Activated naive CD8-positive, alpha-beta T cell (primary cell): Measurements from ENCODE around the gene UNC93B1.

Experiments
- H3K27ac Mint-ChIP-seq: one replicate; pipeline ENCODE4 v1.8.0; 2021; ENCODE audit warnings: mixed read lengths
- H3K27me3 Mint-ChIP-seq: one replicate; pipeline ENCODE4 v1.8.0; 2021; ENCODE audit warnings: mixed read lengths
- H3K36me3 Mint-ChIP-seq: one replicate; pipeline ENCODE4 v1.8.0; 2021; ENCODE audit warnings: mixed read lengths
- H3K4me1 Mint-ChIP-seq: one replicate; pipeline ENCODE4 v1.8.0; 2021; ENCODE audit warnings: low read depth, mixed read lengths
- H3K4me3 Mint-ChIP-seq: one replicate; pipeline ENCODE4 v1.8.0; 2021; ENCODE audit warnings: mild to moderate bottlenecking, mixed read lengths
- H3K9me3 Mint-ChIP-seq: one replicate; pipeline ENCODE4 v1.8.0; 2021; ENCODE audit warnings: low read depth, mixed read lengths

Gene UNC93B1

DNA sequence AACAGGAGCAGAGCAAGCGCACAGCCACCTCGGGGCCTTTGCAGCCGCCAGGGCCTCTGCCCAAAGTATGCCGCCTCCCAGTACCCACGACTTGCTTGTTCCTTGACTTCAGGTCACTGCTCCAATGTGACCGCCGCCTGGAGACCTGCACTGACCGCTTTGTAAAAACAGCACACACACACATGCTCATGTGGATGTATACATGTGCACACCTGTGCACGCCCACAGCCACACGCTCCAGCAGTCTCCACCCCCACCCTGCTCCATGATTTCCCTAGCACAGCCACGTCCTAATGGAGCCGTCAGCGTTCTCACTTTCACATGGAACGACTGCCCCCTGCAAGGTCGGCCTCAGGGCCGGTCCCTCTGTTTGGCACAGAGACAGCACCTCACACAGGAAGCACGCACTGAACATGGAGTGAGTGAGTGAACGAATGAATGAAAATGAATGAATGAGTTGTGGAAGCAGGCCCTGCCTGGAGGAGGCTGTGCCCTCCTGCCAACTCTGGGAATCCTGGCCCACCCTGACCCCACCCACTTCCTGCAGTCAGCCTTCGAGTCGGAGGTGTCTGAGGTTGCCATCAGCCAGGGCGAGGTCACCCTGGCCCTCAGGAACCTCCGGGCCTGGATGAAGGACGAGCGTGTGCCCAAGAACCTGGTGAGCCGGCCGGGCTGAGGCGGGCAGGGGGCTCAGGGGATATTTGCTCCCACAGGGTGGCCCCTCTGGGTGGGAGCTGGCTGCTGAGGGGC, 14.3 kb upstream of the UNC93B1 start:
- no peak overlapping the region for H3K4me3 Mint-ChIP-seq
- H3K27me3 Mint-ChIP-seq, result no peaks in the 10 kb centered on the region
- no peak overlapping the region for H3K27ac Mint-ChIP-seq
- no peaks in the 10 kb centered on the region for H3K4me1 Mint-ChIP-seq
- H3K36me3 Mint-ChIP-seq, result no peaks in the 10 kb centered on the region
- H3K9me3 Mint-ChIP-seq, result no peaks in the 10 kb centered on the region

DNA sequence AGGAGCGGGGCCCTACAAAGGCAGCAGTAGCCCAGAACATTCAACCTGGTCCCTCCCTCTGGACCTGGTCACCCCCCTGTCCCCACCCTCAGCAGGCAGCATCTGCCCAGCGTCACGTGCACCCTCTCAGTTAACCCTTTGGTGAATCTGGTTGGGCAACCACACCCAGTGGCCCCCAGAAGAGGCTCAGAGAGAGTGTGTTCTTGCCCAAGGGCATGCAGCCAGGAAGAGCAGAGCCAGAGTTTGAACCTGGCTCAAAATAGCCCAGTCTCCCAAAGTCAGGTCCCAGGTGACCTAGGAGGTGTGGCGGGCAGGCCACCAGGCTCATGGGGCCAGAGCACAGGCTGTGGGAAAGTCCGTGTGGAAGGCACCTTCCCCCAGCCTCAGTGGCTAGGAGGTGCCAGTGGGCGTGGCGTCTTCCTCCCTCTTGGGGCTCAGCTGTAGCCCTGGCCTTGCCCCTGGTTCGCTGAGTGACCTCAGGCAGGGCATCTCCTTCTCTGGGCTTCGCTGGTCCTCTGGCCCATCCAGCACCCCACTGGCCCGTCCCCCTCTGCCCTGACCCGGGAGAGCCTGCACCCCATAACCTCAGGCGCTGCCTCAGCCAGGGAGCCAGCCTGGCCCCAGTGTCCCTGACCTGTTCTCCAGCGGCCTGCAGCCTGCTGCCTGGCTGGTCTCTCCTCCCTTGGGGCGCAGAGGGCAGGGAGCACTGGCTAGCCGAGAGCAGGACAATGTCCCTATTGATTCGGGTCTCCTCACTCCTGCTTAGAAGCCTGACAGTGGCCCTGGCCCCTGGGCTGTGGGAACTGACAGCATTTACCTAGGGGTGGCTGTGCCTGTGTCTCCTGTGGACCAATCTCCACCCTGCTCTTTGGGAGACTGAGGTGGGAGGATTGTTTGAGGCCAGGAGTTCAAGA, 13.3 kb upstream of the UNC93B1 start:
- Mint-ChIP-seq H3K4me3 (no peak overlapping the region), H3K36me3 (no peaks in the 10 kb centered on the region), H3K27ac (no peak overlapping the region), H3K9me3 (no peaks in the 10 kb centered on the region), H3K4me1 (no peaks in the 10 kb centered on the region), H3K27me3 (no peaks in the 10 kb centered on the region)

DNA sequence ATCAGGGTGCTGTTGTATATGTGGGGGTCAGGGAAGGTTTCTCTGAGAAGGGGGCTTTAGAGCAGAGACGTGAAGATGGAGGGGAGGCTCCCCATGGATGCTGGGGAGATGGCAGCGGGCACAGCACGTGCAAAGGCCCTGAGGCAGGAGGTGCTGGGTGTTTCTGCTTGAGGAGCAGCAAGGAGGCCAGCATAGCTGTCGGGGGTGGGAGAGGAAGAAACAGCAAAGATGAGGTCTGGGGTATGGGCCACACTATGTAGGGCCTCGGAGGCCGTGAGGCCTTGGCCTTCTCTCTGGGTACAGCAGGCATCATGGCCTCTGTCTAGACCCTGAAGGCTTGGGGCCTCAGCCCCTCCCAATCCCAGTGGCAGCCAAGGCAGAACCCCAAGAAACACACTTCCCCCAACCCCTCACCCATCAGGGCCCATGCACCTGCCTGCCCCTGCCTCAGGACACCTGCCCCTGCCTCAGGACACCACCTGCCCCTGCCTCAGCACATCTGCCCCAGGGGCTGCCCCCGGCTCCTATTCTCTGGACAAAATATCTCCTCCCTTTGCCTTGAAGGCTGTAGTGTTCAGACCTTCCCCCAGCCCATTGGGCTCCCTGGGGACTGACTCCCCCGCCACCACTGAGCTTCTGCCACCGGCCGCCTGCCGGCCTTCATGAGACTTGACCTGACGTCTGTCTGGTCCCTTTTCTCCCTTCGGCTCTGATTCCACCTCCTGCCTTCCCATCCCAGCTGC, 12.4 kb upstream of the UNC93B1 start:
- H3K4me3 Mint-ChIP-seq, result no peak overlapping the region
- H3K36me3 Mint-ChIP-seq, result no peaks in the 10 kb centered on the region
- no peaks in the 10 kb centered on the region for H3K4me1 Mint-ChIP-seq
- no peaks in the 10 kb centered on the region for H3K9me3 Mint-ChIP-seq
- no peaks in the 10 kb centered on the region for H3K27me3 Mint-ChIP-seq
- no peak overlapping the region for H3K27ac Mint-ChIP-seq

DNA sequence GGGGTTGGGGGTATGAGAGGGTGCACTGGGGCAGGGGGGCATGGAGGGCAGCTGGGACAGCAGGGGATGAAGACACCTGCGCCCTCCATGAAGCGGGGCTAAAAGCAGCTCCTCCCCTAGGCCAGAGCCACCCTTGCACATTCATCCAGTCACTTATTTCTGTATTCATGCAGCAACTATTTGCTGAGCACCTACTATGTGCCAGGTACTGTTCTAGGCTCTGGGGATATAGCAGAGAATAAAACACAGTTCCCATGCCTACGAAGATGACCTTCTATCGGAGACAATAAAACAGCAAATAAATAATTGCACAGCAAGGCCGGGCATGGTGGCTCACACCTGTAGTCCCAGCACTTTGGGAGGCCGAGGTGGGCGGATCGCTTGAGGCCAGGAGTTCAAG, 11.6 kb upstream of the UNC93B1 start:
- Mint-ChIP-seq H3K9me3 (no peaks in the 10 kb centered on the region), H3K4me3 (no peak overlapping the region), H3K36me3 (no peaks in the 10 kb centered on the region), H3K27me3 (no peaks in the 10 kb centered on the region), H3K27ac (no peak overlapping the region), H3K4me1 (no peaks in the 10 kb centered on the region)

DNA sequence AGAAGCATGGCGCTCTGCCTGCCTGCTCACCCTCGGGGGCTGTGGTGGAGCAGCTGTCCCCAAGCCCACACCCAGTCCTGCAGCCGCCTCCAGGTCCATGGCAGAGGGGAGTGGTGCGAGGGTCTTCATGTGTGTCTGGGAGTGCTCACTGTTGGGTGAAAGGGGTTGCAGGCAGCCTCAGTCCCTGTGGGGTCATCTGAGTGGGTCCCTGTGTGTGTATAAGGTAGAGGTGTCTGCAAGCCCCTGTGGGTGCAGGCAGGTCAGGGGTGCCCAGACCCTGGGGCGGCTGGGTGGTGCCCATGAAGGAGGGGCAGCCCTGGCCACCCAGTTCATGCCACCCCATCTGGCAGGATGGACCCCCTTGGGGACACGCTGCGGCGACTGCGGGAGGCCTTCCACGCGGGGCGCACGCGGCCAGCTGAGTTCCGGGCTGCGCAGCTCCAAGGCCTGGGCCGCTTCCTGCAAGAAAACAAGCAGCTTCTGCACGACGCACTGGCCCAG, 11.1 kb upstream of the UNC93B1 start:
- Mint-ChIP-seq H3K4me3 (no peak overlapping the region), H3K27ac (no peak overlapping the region), H3K27me3 (no peaks in the 10 kb centered on the region), H3K36me3 (no peaks in the 10 kb centered on the region), H3K4me1 (no peaks in the 10 kb centered on the region), H3K9me3 (no peaks in the 10 kb centered on the region)

DNA sequence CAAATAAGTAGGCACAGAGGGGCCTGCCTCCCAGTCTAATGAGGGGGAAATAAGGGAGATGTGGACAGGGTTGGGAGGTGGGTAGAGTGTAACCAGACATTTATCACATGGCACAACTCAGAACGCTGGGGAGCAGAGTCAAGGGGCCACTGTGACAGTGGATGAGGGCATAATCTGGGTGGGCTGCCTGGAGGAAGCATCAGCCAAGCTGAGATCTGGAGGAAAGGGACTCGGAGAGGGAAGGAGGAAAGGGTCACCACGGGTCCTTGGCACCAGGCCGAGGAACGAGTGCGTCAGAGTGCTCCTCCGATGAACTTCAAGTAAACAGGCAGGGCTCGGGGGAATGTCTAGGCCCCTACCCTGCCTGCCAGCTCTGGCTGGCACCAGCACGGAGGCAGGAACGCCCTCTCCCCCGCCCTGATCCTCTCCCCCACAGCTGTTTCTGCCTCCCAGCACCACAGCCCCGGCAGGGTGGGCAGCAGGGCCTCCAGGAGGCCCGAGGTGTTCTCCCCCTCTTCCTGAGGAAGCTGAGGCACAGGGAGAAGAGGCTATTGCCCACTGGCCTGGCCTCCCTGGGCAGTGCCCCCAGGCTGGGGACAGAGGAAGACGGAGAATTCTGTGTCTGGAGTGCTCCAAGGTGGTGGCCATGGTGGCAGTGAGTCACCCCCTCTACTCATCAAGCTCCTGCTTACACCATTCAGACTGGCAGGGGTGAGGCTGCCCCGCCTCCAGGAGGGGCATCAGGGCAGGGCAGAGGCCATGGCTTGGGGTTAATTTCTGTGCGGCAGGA, 10.5 kb upstream of the UNC93B1 start:
- Mint-ChIP-seq H3K36me3 (no peaks in the 10 kb centered on the region), H3K4me1 (peaks cover 4% of the 10 kb centered on the region), H3K27me3 (no peaks in the 10 kb centered on the region), H3K27ac (no peak overlapping the region), H3K4me3 (no peak overlapping the region), H3K9me3 (no peaks in the 10 kb centered on the region)

DNA sequence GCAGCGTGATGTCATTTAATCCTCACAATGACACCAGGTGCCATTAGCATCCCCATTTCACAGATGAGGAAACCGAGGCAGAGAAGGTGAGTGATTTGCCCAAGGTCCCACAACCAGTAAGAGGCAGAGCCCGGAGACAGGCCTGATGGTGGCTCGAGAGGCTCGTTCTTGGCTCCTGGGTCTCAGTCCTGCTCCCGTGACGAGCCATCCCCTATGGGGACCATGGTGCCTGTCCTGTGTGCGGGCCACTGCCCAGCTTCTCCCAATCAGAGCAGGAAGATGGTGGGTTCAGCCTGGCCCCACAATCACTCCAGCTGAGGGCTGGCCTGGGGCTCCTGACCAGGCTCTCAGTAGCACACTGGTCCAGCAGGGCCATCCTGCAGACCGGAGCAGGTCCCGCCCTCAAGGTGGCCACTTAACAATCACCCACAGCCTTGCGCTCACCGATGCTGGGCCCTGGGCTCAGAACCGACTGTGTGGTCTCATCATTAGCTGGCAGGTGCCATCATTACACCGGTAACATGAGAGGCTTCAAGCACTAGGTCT, 9.8 kb upstream of the UNC93B1 start:
- Mint-ChIP-seq H3K27ac (no peak overlapping the region), H3K36me3 (no peaks in the 10 kb centered on the region), H3K4me3 (no peak overlapping the region), H3K4me1 (peaks cover 8% of the 10 kb centered on the region), H3K27me3 (no peaks in the 10 kb centered on the region), H3K9me3 (no peaks in the 10 kb centered on the region)

DNA sequence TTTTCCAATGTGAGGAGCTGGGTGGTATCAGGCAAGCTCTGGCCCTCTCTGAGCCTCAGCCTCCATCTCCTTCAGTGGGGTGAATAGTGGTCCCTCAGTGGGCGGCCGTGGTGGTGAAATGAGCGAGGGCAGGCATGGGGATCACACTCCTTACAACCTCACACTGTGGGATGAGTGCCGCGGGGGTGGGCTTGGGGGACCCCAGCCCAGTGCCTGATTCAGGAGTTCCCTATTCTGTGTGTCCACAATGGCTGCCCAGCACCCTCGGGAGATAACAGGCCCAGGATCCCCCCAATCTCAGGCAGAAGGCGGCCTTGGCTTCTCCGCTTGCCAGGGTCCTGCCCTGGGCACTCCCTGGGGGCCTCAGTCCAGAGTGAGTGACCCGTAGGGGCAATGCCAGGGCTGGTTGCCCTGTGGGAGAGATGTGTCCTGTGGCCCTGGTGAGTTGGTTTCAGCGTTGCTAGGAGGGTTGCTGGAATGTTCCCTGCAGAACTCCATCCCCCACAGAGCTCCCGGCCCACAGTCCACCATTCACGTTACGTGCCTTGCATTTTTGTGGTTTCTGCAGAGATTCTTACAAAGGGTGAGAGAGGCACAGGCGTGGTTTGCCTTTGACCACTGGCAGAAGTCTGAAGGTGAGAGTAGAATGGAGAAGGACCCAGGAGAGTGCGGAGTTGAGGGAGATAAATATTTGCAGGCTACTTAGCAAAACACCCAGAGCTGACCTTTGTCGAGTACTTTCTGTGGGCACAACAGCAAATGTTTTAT, 9.1 kb upstream of the UNC93B1 start:
- no peaks in the 10 kb centered on the region for H3K36me3 Mint-ChIP-seq
- peaks cover 8% of the 10 kb centered on the region for H3K4me1 Mint-ChIP-seq
- no peak overlapping the region for H3K4me3 Mint-ChIP-seq
- no peak overlapping the region for H3K27ac Mint-ChIP-seq
- H3K9me3 Mint-ChIP-seq, result no peaks in the 10 kb centered on the region
- H3K27me3 Mint-ChIP-seq, result no peaks in the 10 kb centered on the region

DNA sequence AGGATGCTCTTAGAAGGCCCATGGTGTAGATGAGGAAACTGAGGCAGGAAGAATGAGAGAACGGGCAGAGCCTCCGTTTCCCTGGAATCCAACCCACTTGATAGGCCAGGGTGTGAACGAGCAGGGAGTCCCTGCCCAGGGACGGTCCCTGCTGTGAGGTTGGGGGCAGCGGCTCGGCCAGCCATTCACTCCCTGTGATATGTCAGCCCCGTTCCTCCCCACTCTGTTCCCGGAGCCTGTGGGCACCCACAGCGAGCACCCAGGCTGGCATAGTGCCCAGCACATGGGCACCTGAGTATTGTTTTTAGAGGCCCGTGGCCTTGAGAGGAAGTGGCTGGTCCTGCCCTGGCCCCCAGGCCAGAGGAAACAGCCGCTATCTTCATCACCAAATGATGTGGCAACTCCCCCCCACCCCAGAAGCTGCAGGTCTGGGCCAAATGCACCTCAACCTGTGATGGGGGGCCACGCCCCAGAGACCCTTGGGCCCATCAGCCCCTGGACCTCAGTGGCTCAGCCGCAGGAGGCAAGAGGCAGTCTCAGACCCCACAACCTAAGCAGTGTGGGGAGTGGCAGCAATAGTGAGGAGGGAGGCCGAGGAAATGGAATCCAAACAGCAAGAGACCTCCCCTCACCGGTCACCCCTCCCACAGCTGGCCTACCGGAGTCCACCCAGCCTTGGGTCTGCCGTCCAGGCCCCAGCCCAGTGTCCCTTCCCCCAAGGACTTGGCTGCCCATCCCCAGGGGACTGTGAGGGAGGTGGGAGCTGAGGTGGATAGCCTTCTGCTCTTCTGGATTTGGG, 8.3 kb upstream of the UNC93B1 start:
- no peak overlapping the region for H3K4me3 Mint-ChIP-seq
- no peaks in the 10 kb centered on the region for H3K9me3 Mint-ChIP-seq
- no peaks in the 10 kb centered on the region for H3K36me3 Mint-ChIP-seq
- H3K27me3 Mint-ChIP-seq, result no peaks in the 10 kb centered on the region
- peaks cover 8% of the 10 kb centered on the region for H3K4me1 Mint-ChIP-seq
- H3K27ac Mint-ChIP-seq, result no peak overlapping the region

DNA sequence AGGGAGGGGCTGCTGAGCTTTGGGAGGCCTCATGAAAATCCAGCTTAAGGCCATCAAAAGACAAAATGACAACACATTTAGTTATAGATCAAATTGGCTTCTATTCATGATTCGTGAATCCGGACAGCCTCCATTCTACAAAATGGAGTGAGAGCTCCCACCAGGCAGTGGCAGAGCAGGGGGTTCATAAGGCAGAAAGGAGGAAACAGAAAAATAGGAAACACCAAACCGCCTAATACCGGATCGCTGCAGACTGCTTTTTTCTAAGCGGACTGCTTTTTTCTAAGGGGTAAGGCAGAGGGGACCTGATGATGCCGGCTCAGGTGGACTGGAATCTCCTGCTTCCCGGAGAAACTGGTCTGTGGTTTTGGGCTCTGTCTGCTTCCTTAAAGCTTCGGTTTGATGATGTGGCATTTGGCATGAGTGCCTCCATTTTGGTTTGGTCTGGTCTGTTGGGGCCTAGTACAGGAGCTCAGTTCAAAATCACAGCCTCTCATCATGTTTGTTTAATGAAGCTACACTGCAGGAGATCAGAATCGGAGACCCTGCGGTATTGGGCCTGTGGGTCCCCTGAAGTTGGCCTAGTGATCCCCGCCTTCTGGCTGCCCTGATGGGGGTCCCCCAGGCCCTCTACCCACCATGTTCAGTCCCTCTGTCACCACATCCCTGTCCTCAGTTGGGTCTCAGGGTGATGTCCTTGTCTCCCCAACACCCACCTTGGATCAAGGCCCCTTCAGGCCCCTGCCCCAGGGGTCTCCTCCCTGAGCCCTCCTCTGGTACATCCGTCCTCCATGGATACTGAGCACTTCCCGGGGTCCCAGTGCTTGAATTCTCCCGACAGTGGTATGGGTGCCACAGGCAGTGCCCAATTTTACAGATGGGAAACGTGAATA, 7.4 kb upstream of the UNC93B1 start:
- Mint-ChIP-seq H3K27ac (no peak overlapping the region), H3K4me1 (peaks cover 8% of the 10 kb centered on the region), H3K36me3 (no peaks in the 10 kb centered on the region), H3K27me3 (no peaks in the 10 kb centered on the region), H3K4me3 (no peak overlapping the region), H3K9me3 (no peaks in the 10 kb centered on the region)

DNA sequence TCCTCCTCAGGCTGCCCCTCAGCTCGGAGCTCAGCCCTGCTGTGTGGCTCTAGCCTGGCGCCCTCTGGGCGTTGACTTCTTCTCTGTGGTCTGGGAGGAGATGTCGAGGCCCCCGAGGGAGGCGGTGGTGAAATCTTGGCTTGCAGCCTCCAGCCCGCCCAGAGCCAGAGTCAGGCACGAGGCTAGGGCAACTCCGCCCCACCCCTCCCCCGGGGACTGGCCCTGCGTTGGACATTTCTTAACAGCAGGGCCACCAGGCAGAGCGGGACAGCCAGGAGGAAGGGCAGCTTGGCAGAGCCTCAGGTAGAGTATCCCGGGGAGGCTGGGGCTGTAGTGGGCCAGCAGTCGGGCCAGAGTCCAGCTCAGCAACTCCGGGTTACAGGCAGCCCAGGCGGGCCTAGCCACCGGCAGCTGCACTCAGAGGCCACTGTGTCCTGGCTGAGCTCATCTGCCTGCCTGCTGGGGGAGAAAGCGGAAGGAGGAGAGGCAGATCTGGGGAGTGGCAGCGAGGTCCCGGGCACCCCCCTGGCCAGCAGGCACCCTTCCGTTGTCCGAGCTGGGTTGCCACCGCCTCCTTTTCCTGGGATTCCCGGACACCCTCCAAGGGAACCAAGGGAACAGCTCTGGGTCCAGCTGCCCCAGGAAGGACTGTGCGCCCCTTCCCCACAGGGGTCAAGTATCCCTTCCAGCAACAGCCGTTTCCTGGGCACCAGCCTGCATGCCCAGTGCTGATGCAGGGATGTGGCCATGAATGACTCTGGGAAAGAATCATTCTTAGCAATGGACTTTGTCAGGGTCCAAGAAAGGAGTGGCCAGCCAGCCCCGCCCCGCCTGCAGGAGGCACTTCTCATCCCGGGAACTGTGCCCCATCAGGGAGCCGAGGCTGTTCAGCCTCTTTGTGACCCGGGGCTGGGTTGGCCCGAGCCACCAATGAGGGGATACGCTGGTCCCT, 6.5 kb upstream of the UNC93B1 start, which contains the start of gene ALDH3B1:
TSS of gene ALDH3B1 (plus strand) at position 238 of the 952 bp plus-strand sequence. CDS start 4,971 bp downstream, outside the sequence.
- Mint-ChIP-seq H3K27me3 (no peaks in the 10 kb centered on the region), H3K9me3 (no peaks in the 10 kb centered on the region), H3K4me3 (no peak within 1 kb of the TSS), H3K27ac (no peak within 1 kb of the TSS), H3K36me3 (no peaks in the 10 kb centered on the region), H3K4me1 (peaks cover 8% of the 10 kb centered on the region)
